HepG2 (cell line): ENCODE data around the gene TSC22D1. TPM values are rescaled to one million over a fixed set of nuclear protein-coding genes. Genes with fewer than 3 reads are reported as not detected.
A peak's percentile ranks its signal among the peaks of the same experiment; 100 is the strongest.

Experiments
- CBX5 ChIP-seq: sonication (generic); formaldehyde crosslinking; IDR thresholded peaks from 2 replicates; pipeline ENCODE4 v1.4.0; 2020; ENCODE audit warnings: missing genetic modification reagents, borderline replicate concordance
- MIER3 ChIP-seq: IDR thresholded peaks from 2 replicates; pipeline ENCODE4 v1.6.1; 2016; ENCODE audit warnings: missing compliant biosample characterization, borderline replicate concordance
- MTF1 ChIP-seq: sonication (generic); formaldehyde crosslinking; IDR thresholded peaks from 2 replicates; pipeline ENCODE4 v1.5.0; 2020; ENCODE audit warnings: missing genetic modification reagents
- NFE2 ChIP-seq: sonication (generic); formaldehyde crosslinking; IDR thresholded peaks from 2 replicates; pipeline ENCODE4 v1.4.0; 2020; ENCODE audit warnings: missing genetic modification reagents
- NR2F1 ChIP-seq, 2 experiments: fragments of 450-650 bp in 1 of 2; formaldehyde crosslinking in 1 of 2; IDR thresholded peaks; 2 replicates each; pipeline versions ENCODE4 v1.5.0 to v1.6.1; 2016 to 2020; ENCODE audit warnings: mild to moderate bottlenecking in 1 of 2, missing compliant biosample characterization in 1 of 2, missing genetic modification reagents in 1 of 2, moderate library complexity in 1 of 2
- PHF20 ChIP-seq: sonication (generic); formaldehyde crosslinking; IDR thresholded peaks from 2 replicates; pipeline ENCODE4 v1.5.0; 2020; ENCODE audit warnings: mild to moderate bottlenecking, missing genetic modification reagents
- RBFOX2 ChIP-seq: fragments of 200-400 bp; formaldehyde crosslinking; IDR thresholded peaks from 2 replicates; pipeline ENCODE4 v1.6.1; 2017; ENCODE audit warnings: low read depth, mild to moderate bottlenecking, low read length
- SOX5 ChIP-seq: IDR thresholded peaks from 2 replicates; pipeline ENCODE4 v1.6.1; 2016; ENCODE audit warnings: borderline replicate concordance
- ZSCAN29 ChIP-seq: sonication (generic); formaldehyde crosslinking; conservative IDR thresholded peaks from 2 replicates; pipeline ENCODE4 v1.4.0; 2020; ENCODE audit warnings: mild to moderate bottlenecking, missing genetic modification reagents
- polyA plus RNA-seq, 8 experiments: library from polyadenylated mRNA; depleted of rRNA in 3 of 8; stranded (reverse) in 7 of 8; unstranded in 1 of 8; fragments of >200 nt; fragmentation: Illumina TruSeq in 4 of 8; extraction: Trizol in 4 of 8; gene quantifications; 2 replicates each; pipeline versions ENCODE4 v1.2.1 to v1.2.3, GENCODE V29; 2011 to 2016; ENCODE audit warnings: low read depth in 4 of 8, missing spikeins in 1 of 8, mixed read lengths in 1 of 8; ENCODE audit not compliant: insufficient read depth in 1 of 8
- total RNA-seq, 5 experiments: library from RNA; depleted of rRNA; stranded (reverse); fragments of >200 nt; fragmentation: Illumina TruSeq; extraction: Trizol; gene quantifications; 2 replicates each; pipeline ENCODE4 v1.2.3, GENCODE V29; 2016; ENCODE audit warnings: low read depth in 1 of 5
- TF ChIP-seq, protein P1 (sequence below): sonication (generic); formaldehyde crosslinking; IDR thresholded peaks from 2 replicates; pipeline ENCODE4 v1.4.0; 2020; ENCODE audit warnings: missing genetic modification reagents, borderline replicate concordance
- TF ChIP-seq, protein P2 (sequence below): sonication (generic); formaldehyde crosslinking; IDR thresholded peaks from 2 replicates; pipeline ENCODE4 v1.4.0; 2020; ENCODE audit warnings: missing genetic modification reagents, borderline replicate concordance
- TF ChIP-seq, protein P3 (sequence below): sonication (generic); formaldehyde crosslinking; IDR thresholded peaks from 2 replicates; pipeline ENCODE4 v1.4.0; 2020; ENCODE audit warnings: missing genetic modification reagents
- TF ChIP-seq, protein P4 (sequence below): sonication (generic); formaldehyde crosslinking; IDR thresholded peaks from 2 replicates; pipeline ENCODE4 v1.4.0; 2020; ENCODE audit warnings: missing genetic modification reagents

Gene TSC22D1
- total and polyA plus RNA-seq, 2 of the 13 experiments (the other 11 are each of a cell fraction or from before 2014, with no cell fraction given) = 18.4 to 35.7 TPM

DNA sequence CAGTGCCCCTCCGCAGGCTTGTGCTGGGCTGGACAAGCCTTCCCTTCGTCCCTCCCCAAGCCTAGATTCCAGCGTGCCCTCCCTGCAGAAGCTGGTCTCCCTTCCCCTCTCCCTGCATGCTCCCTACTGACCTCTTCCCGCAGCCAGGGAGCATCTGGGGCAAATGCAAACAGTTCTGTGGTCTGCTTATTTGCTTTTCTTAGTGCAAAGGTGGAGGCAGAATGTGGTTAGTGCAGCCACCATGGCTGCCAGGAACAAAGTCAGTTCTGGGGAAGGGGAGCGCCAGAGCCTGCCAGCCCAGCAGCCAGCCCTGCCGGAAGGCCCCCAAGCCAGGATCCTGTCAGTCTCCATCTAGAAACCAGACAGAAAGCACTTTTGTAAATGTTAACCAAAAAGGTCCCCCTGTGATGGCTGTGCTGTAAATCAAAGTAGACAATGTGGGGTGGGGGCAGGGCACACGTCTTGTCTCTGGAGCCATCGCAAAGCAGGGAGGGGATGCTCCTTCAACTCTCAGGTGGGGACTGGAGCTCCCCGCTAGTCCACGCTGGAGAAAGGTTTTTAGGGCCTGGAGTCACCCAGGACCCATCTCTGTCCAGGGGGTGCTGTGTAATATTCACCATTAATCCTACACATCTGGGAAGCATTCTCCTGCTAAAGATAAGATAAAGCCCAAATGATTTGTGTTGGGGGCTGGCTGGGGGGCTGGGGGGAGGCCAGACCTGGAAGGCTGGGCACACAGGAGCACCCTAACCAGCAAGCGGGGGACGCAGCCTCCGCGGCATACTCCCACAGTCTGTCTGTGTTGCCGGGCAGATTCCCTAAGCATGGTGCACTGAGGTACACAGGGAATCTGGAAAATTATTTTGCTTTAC, 171.6 kb downstream of the TSC22D1 start (continued):
- TF ChIP-seq, protein P1, sequence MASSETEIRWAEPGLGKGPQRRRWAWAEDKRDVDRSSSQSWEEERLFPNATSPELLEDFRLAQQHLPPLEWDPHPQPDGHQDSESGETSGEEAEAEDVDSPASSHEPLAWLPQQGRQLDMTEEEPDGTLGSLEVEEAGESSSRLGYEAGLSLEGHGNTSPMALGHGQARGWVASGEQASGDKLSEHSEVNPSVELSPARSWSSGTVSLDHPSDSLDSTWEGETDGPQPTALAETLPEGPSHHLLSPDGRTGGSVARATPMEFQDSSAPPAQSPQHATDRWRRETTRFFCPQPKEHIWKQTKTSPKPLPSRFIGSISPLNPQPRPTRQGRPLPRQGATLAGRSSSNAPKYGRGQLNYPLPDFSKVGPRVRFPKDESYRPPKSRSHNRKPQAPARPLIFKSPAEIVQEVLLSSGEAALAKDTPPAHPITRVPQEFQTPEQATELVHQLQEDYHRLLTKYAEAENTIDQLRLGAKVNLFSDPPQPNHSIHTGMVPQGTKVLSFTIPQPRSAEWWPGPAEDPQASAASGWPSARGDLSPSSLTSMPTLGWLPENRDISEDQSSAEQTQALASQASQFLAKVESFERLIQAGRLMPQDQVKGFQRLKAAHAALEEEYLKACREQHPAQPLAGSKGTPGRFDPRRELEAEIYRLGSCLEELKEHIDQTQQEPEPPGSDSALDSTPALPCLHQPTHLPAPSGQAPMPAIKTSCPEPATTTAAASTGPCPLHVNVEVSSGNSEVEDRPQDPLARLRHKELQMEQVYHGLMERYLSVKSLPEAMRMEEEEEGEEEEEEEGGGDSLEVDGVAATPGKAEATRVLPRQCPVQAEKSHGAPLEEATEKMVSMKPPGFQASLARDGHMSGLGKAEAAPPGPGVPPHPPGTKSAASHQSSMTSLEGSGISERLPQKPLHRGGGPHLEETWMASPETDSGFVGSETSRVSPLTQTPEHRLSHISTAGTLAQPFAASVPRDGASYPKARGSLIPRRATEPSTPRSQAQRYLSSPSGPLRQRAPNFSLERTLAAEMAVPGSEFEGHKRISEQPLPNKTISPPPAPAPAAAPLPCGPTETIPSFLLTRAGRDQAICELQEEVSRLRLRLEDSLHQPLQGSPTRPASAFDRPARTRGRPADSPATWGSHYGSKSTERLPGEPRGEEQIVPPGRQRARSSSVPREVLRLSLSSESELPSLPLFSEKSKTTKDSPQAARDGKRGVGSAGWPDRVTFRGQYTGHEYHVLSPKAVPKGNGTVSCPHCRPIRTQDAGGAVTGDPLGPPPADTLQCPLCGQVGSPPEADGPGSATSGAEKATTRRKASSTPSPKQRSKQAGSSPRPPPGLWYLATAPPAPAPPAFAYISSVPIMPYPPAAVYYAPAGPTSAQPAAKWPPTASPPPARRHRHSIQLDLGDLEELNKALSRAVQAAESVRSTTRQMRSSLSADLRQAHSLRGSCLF (CRISPR knock-in tag) = no peak
- TF ChIP-seq, protein P2, sequence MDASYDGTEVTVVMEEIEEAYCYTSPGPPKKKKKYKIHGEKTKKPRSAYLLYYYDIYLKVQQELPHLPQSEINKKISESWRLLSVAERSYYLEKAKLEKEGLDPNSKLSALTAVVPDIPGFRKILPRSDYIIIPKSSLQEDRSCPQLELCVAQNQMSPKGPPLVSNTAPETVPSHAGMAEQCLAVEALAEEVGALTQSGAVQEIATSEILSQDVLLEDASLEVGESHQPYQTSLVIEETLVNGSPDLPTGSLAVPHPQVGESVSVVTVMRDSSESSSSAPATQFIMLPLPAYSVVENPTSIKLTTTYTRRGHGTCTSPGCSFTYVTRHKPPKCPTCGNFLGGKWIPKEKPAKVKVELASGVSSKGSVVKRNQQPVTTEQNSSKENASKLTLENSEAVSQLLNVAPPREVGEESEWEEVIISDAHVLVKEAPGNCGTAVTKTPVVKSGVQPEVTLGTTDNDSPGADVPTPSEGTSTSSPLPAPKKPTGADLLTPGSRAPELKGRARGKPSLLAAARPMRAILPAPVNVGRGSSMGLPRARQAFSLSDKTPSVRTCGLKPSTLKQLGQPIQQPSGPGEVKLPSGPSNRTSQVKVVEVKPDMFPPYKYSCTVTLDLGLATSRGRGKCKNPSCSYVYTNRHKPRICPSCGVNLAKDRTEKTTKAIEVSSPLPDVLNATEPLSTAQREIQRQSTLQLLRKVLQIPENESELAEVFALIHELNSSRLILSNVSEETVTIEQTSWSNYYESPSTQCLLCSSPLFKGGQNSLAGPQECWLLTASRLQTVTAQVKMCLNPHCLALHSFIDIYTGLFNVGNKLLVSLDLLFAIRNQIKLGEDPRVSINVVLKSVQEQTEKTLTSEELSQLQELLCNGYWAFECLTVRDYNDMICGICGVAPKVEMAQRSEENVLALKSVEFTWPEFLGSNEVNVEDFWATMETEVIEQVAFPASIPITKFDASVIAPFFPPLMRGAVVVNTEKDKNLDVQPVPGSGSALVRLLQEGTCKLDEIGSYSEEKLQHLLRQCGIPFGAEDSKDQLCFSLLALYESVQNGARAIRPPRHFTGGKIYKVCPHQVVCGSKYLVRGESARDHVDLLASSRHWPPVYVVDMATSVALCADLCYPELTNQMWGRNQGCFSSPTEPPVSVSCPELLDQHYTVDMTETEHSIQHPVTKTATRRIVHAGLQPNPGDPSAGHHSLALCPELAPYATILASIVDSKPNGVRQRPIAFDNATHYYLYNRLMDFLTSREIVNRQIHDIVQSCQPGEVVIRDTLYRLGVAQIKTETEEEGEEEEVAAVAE = no peak; the same call in 1 of the 2 replicates
- TF ChIP-seq CBX5 (CRISPR knock-in tag) (peak; percentile 58; the same call in 1 of the 2 replicates), NR2F1 (CRISPR knock-in tag; IDR thresholded peaks at IDR 0.05) (peak; percentile 87 to 94), PHF20 (no peak; the same call in 1 of the 2 replicates), MTF1 (CRISPR knock-in tag) (no peak), NFE2 (no peak), SOX5 (CRISPR knock-in tag) (peak; percentile 64; the same call in 1 of the 2 replicates), RBFOX2 (peak; percentile 68), ZSCAN29 (CRISPR knock-in tag) (0 out of 2 replicates have a peak, but pooled peaks have one; percentile 55), MIER3 (CRISPR knock-in tag) (peak; percentile 83; the same call in 1 of the 2 replicates)
- TF ChIP-seq, protein P3, sequence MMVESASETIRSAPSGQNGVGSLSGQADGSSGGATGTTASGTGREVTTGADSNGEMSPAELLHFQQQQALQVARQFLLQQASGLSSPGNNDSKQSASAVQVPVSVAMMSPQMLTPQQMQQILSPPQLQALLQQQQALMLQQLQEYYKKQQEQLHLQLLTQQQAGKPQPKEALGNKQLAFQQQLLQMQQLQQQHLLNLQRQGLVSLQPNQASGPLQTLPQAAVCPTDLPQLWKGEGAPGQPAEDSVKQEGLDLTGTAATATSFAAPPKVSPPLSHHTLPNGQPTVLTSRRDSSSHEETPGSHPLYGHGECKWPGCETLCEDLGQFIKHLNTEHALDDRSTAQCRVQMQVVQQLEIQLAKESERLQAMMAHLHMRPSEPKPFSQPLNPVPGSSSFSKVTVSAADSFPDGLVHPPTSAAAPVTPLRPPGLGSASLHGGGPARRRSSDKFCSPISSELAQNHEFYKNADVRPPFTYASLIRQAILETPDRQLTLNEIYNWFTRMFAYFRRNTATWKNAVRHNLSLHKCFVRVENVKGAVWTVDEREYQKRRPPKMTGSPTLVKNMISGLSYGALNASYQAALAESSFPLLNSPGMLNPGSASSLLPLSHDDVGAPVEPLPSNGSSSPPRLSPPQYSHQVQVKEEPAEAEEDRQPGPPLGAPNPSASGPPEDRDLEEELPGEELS = peak; percentile 77
- TF ChIP-seq, protein P4, sequence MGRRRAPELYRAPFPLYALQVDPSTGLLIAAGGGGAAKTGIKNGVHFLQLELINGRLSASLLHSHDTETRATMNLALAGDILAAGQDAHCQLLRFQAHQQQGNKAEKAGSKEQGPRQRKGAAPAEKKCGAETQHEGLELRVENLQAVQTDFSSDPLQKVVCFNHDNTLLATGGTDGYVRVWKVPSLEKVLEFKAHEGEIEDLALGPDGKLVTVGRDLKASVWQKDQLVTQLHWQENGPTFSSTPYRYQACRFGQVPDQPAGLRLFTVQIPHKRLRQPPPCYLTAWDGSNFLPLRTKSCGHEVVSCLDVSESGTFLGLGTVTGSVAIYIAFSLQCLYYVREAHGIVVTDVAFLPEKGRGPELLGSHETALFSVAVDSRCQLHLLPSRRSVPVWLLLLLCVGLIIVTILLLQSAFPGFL (CRISPR knock-in tag) = no peak
